GM23248 (cell line): ENCODE data around the gene SFR1. TPM values are rescaled to one million over a fixed set of nuclear protein-coding genes. Genes with fewer than 3 reads are reported as not detected.
"Not testable (repeated sequence)": the region's sequence is repeated elsewhere in the genome, so short reads cannot be mapped to it uniquely, and the experiment has no call there.

Source experiments
- DNase-seq: peaks from one replicate; pipeline ENCODE4 v3.0.0-alpha.2; 2015
- H2AFZ ChIP-seq: fragments of 200-600 bp; sonication (generic); 2 replicates; pipeline ENCODE4 v1.6.1; 2016; ENCODE audit warnings: antibody characterized with exemption
- H3F3A ChIP-seq: fragments of 200-600 bp; sonication (generic); 2 replicates; pipeline ENCODE4 v1.6.1; 2016; ENCODE audit warnings: mild to moderate bottlenecking, antibody characterized with exemption, mixed run types; ENCODE audit not compliant: insufficient read depth
- H3K27ac ChIP-seq: fragments of 200-600 bp; sonication (generic); 2 replicates; pipeline ENCODE4 v1.5.1; 2016; ENCODE audit warnings: mild to moderate bottlenecking
- H3K27me3 ChIP-seq: fragments of 200-600 bp; sonication (generic); replicated peaks from 2 replicates; pipeline ENCODE4 v1.6.1; 2016; ENCODE audit warnings: mild to moderate bottlenecking; ENCODE audit not compliant: insufficient read depth
- H3K36me3 ChIP-seq: fragments of 200-600 bp; sonication (generic); 2 replicates; pipeline ENCODE4 v1.6.1; 2016; ENCODE audit warnings: low read depth, mild to moderate bottlenecking
- H3K4me1 ChIP-seq: fragments of 200-600 bp; sonication (generic); 2 replicates; pipeline ENCODE4 v1.6.1; 2016; ENCODE audit warnings: mild to moderate bottlenecking; ENCODE audit not compliant: insufficient read depth
- H3K4me2 ChIP-seq: fragments of 200-600 bp; sonication (generic); one replicate; pipeline ENCODE4 v1.6.1; 2016; ENCODE audit warnings: mild to moderate bottlenecking; ENCODE audit not compliant: unreplicated experiment
- H3K4me3 ChIP-seq: fragments of 200-600 bp; sonication (generic); 2 replicates; pipeline ENCODE4 v1.5.1; 2016; ENCODE audit warnings: mild to moderate bottlenecking
- H3K79me2 ChIP-seq: fragments of 200-600 bp; sonication (generic); 2 replicates; pipeline ENCODE4 v1.6.1; 2016; ENCODE audit warnings: mild to moderate bottlenecking; ENCODE audit not compliant: insufficient read depth
- H3K9ac ChIP-seq: fragments of 200-600 bp; sonication (generic); 2 replicates; pipeline ENCODE4 v1.6.1; 2016; ENCODE audit warnings: mild to moderate bottlenecking
- H3K9me2 ChIP-seq: fragments of 200-600 bp; sonication (generic); 2 replicates; pipeline ENCODE4 v1.6.1; 2016; ENCODE audit warnings: mixed run types, mild to moderate bottlenecking, moderate library complexity; ENCODE audit not compliant: insufficient read depth
- H3K9me3 ChIP-seq: fragments of 200-600 bp; sonication (generic); one replicate; pipeline ENCODE4 v1.6.1; 2017; ENCODE audit warnings: low read depth
- H4K20me1 ChIP-seq: fragments of 200-600 bp; sonication (generic); 2 replicates; pipeline ENCODE4 v1.6.0; 2016; ENCODE audit not compliant: insufficient read depth
- EZH2 ChIP-seq: fragments of 200-600 bp; sonication (generic); IDR thresholded peaks from 2 replicates; pipeline ENCODE4 v1.6.1; 2018; ENCODE audit warnings: antibody characterized with exemption, mild to moderate bottlenecking; ENCODE audit not compliant: insufficient read depth, poor library complexity, severe bottlenecking
- EZH2phosphoT487 ChIP-seq: fragments of 200-600 bp; sonication (generic); IDR thresholded peaks from 2 replicates; pipeline ENCODE4 v1.6.1; 2018; ENCODE audit warnings: antibody characterized with exemption, moderate library complexity, mild to moderate bottlenecking, low read depth; ENCODE audit not compliant: insufficient read depth
- WGBS, 2 experiments: methylation state at CpG; one replicate each; pipeline ENCODE4 v1.1.6; 2015 to 2017; ENCODE audit warnings: low lambda C conversion rate in 2 of 2, low coverage in 1 of 2; ENCODE audit errors: missing lambda C conversion rate in 2 of 2; 5-methylcytosine and 5-hydroxymethylcytosine counted together
- in situ Hi-C: fragments of 300-500 bp; cut with MboI; formaldehyde crosslinking; loops from 2 replicates; pipeline ENCODE4 v1.15.0; 2020
- polyA plus RNA-seq: library from polyadenylated mRNA; unstranded; fragments of >200 nt; fragmentation: Nextera tagmentation; extraction: Ambion mirVana; gene quantifications from 2 replicates; pipeline ENCODE4 v1.2.1, GENCODE V29; 2016
- total RNA-seq: library from RNA; depleted of rRNA; stranded (reverse); fragments of >200 nt; shearing (Covaris generic); gene quantifications from 2 replicates; pipeline ENCODE4 v1.2.3, GENCODE V29; 2014; rRNA removed

Gene SFR1
- total and polyA plus RNA-seq, 2 experiments from 2014 or later: 4.4 to 9.1 TPM

DNA sequence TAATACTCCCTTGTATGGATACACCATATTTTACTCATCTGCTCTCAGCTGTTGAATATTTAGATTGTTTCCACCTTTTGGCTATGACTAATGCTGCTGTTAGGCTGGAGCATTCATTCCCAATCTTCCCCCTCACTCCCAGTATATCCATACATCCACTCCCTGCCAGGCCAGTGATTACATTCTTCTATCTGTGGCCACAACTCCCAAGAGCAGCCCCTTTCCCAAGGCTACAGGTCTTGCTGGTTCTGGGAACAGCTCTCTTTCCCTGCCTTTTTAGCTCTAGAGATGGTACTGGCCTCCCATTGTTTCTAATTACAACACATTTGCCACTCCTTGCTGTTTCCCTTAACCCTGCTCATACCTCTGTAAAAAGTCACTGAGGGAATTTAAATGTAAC is 28.2 kb downstream of the SFR1 start:
- H3K4me3 ChIP-seq: no peak overlapping the region

DNA sequence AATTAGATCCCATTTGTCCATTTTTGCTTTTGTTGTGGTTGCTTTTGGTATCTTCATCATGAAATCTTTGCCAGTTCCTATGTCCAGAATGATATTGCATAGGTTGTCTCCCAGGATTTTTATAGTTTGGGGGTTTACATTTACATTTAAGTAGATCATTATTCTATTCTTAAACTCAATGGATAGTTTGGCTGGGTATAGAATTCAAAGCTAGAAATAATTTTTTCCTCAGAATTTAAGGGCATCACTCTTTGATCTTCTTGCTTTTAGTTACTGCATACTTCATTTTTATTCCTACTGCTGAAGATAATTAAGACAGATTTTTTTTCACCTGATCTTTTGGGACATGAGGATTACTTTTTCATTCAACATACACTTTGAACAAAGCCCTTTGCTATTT is 29.8 kb downstream of the SFR1 start:
- Histone ChIP-seq H3K4me2 (no peak overlapping the region), H3K36me3 (no peaks in the 10 kb centered on the region), H3K27ac (no peak overlapping the region), H4K20me1 (no peaks in the 10 kb centered on the region), H2AFZ (no peak overlapping the region), H3K9ac (no peak overlapping the region), H3K79me2 (no peaks in the 10 kb centered on the region), H3K4me1 (no peaks in the 10 kb centered on the region), H3K27me3 (peaks cover 19% of the 10 kb centered on the region; the same call in 1 of the 2 replicates), H3K9me2 (no peaks in the 10 kb centered on the region), H3K4me3 (no peak overlapping the region), H3K9me3 (no peaks in the 10 kb centered on the region), H3F3A (no peaks in the 10 kb centered on the region)
- no peak for TF ChIP-seq EZH2phosphoT487
- in situ Hi-C loops: no loop called here
- DNase-seq: no peak

More for the DNA sequence above, 28.2 kb downstream of the SFR1 start:
- in situ Hi-C loops: no loop called here
- Histone ChIP-seq H3K36me3 (no peaks in the 10 kb centered on the region), H4K20me1 (no peaks in the 10 kb centered on the region), H3K9ac (no peak overlapping the region), H3K27me3 (peaks cover 28% of the 10 kb centered on the region), H3K4me1 (no peaks in the 10 kb centered on the region), H3K79me2 (no peaks in the 10 kb centered on the region), H3K4me2 (no peak overlapping the region), H2AFZ (no peak overlapping the region), H3K9me2 (no peaks in the 10 kb centered on the region), H3K27ac (no peak overlapping the region), H3F3A (no peaks in the 10 kb centered on the region), H3K9me3 (no peaks in the 10 kb centered on the region)
- DNase-seq: no peak
- TF ChIP-seq EZH2 (no peak), EZH2phosphoT487 (no peak)

DNA sequence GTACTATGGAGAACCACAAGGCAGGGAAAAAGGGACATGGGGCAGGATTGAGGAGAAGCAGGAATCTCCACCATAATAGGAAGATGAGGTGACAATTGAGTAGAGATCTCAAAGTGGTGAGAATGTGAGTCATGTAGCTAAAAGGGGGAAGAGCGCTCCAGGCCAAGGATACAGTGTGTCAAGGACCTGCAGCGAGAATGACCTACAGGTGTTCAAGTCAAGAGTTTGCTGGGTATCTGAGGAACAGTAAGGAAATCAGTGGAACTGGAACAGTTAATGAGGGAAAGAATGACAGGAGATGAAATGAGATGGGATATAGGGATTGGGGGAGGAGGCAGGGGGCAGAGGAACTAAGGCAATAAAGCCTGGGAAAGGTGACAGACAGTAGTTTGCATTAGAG is 33.6 kb downstream of the SFR1 start:
- Histone ChIP-seq H3F3A (no peaks in the 10 kb centered on the region), H3K9me3 (no peaks in the 10 kb centered on the region), H3K79me2 (no peaks in the 10 kb centered on the region), H3K36me3 (no peaks in the 10 kb centered on the region), H2AFZ (no peak overlapping the region), H3K9me2 (no peaks in the 10 kb centered on the region), H3K27me3 (peaks cover 27% of the 10 kb centered on the region), H3K4me3 (no peak overlapping the region), H4K20me1 (no peaks in the 10 kb centered on the region), H3K27ac (no peak overlapping the region), H3K9ac (no peak overlapping the region), H3K4me1 (no peaks in the 10 kb centered on the region), H3K4me2 (no peak overlapping the region)
- in situ Hi-C loops: no loop called here
- WGBS, 2 experiments: 89% methylated on average over 2 of the region's 2 CpGs
- DNase-seq: no peak
- TF ChIP-seq EZH2phosphoT487 (no peak), EZH2 (no peak)

DNA sequence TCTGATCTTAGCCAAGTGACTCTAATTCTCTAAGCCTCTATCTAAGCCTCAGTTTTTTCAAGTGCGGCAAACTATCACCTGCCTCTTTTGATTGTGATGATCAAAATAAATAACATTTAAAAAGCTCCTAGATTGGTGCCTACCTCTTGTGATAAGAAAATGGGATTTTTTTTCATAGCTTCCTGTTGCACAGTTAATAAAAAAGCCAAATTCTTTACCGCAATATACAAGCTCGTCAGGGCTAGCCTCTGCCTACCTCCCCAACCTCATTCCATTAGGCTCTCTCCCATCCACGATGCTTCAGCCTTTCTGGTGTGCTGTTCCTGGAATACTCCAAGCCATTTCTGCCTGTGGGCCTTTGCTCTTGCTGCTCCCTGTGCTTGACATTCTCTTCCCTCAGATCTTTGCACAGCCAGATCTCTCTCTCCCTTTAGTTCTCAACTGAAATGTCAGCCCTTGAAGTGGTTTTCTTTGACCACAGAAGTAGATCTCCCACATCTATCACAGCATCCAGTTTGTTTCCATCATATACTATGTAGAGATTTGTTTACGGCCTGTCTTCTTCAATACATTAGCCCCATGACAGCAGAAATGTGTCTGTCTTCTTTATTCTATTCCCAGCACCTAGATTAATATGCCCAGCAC is 48.8 kb downstream of the SFR1 start:
- no peak overlapping the region for H2AFZ ChIP-seq
- peaks cover 43% of the 10 kb centered on the region for H3K27me3 ChIP-seq
- no peaks in the 10 kb centered on the region for H4K20me1 ChIP-seq
- TF ChIP-seq EZH2: no peak
- TF ChIP-seq EZH2phosphoT487: no peak
- no peaks in the 10 kb centered on the region for H3F3A ChIP-seq
- H3K4me2 ChIP-seq: no peak overlapping the region
- no peaks in the 10 kb centered on the region for H3K4me1 ChIP-seq
- no peaks in the 10 kb centered on the region for H3K79me2 ChIP-seq
- H3K4me3 ChIP-seq: no peak overlapping the region
- no peaks in the 10 kb centered on the region for H3K9me3 ChIP-seq
- no peaks in the 10 kb centered on the region for H3K36me3 ChIP-seq
- no peak overlapping the region for H3K27ac ChIP-seq
- H3K9me2 ChIP-seq: no peaks in the 10 kb centered on the region
- in situ Hi-C loops: no loop called here
- no peak overlapping the region for H3K9ac ChIP-seq
- WGBS, 2 experiments: 77 to 78% methylated on average over 5 of the region's 5 CpGs
- DNase-seq: no peak

DNA sequence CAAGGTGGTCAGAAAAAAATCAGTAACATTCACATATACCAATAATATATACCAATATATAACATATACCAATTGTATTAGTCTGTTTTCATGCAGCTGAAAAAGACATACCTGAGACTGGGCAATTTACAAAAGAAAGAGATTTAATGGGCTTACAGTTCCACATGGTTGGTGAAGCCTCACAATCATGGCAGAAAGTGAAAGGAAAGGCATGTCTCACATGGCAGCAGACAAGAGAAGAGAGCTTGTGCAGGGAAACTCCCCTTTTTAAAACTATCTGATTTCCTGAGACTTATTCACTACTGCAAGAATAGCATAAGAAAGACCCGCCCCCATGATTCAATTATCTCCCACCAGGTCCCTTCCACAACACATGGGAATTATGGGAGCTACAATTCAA is 52.2 kb downstream of the SFR1 start:
- H4K20me1 ChIP-seq, DNase-seq, H3K4me2 ChIP-seq, H3K4me3 ChIP-seq, H3K36me3 ChIP-seq, in situ Hi-C loops, H3K27ac ChIP-seq, H3F3A ChIP-seq, H3K9me3 ChIP-seq, H2AFZ ChIP-seq, H3K9me2 ChIP-seq, H3K4me1 ChIP-seq, H3K79me2 ChIP-seq, H3K9ac ChIP-seq: not testable (repeated sequence)
- WGBS, 2 experiments: 44 to 47% methylated on average over 1 of the region's 1 CpG
- H3K27me3 ChIP-seq: peaks cover 37% of the 10 kb centered on the region

Other genes with a start within 250 kb of the SFR1 start
- 20.5 and 23.5 TPM in 2 replicates for gene STN1, start 204.0 kb upstream of the SFR1 start, total RNA-seq
- gene STN1, start 204.0 kb upstream of the SFR1 start, polyA plus RNA-seq: 20.8 and 21.6 TPM in 2 replicates
- gene SLK, start 155.0 kb upstream of the SFR1 start, total RNA-seq: 37.1 and 37.3 TPM in 2 replicates
- gene SLK, start 155.0 kb upstream of the SFR1 start, polyA plus RNA-seq: 6.6 and 6.8 TPM in 2 replicates
- 0.25 TPM in 1 of 2 replicates, not detected in the other for gene COL17A1, start 36.3 kb upstream of the SFR1 start, total RNA-seq
- 0.30 and 0.51 TPM in 2 replicates for gene COL17A1, start 36.3 kb upstream of the SFR1 start, polyA plus RNA-seq
- gene CFAP43, start 110.2 kb downstream of the SFR1 start, total RNA-seq: not detected in 2 replicates
- 0.14 and 0.29 TPM in 2 replicates for gene CFAP43, start 110.2 kb downstream of the SFR1 start, polyA plus RNA-seq
- gene GSTO1, start 132.7 kb downstream of the SFR1 start, total RNA-seq: 143 and 236 TPM in 2 replicates
- 375 and 387 TPM in 2 replicates for gene GSTO1, start 132.7 kb downstream of the SFR1 start, polyA plus RNA-seq
- 1.1 and 8.7 TPM in 2 replicates for gene GSTO2, start 147.0 kb downstream of the SFR1 start, total RNA-seq
- 2.2 TPM in 2 replicates for gene GSTO2, start 147.0 kb downstream of the SFR1 start, polyA plus RNA-seq
- gene ITPRIP, start 216.3 kb downstream of the SFR1 start, total RNA-seq: 9.6 and 11.3 TPM in 2 replicates
- 24.7 and 27.2 TPM in 2 replicates for gene ITPRIP, start 216.3 kb downstream of the SFR1 start, polyA plus RNA-seq
- gene CFAP58, start 231.7 kb downstream of the SFR1 start, total RNA-seq: under 0.01 and 0.22 TPM in 2 replicates
- 0.20 and 0.30 TPM in 2 replicates for gene CFAP58, start 231.7 kb downstream of the SFR1 start, polyA plus RNA-seq